H1 (cell line): Measurements from ENCODE around the gene DNAJC7.

Experiments used
- CTCF ChIP-seq, 3 experiments: IDR thresholded peaks; 1 replicate in 2 of 3; 2 replicates in 1 of 3; pipeline versions ENCODE4 v1.5.1 to v1.6.1; 2011; ENCODE audit warnings: low read length in 3 of 3, mild to moderate bottlenecking in 3 of 3, inconsistent platforms in 2 of 3, low read depth in 1 of 3, moderate library complexity in 1 of 3; ENCODE audit not compliant: insufficient read depth in 1 of 3; ENCODE audit errors: control extremely low read depth in 1 of 3
- EZH2 ChIP-seq: fragments of 200-600 bp; sonication (generic); IDR thresholded peaks from 2 replicates; pipeline ENCODE4 v1.7.1; 2012; ENCODE audit warnings: low read depth, mild to moderate bottlenecking, moderate library complexity, low read length, inconsistent platforms; ENCODE audit not compliant: severe bottlenecking
- RFX5 ChIP-seq: IDR thresholded peaks from 2 replicates; pipeline ENCODE4 v1.6.1; 2011; ENCODE audit warnings: low read depth, low read length, improper control_type of control experiment, borderline replicate concordance

- 0 out of 4 replicates have a peak, but pooled peaks of 1 of the 3 experiments have one; percentile 14 for TF ChIP-seq CTCF (IDR thresholded peaks at IDR 0.05; ENCODE audit: control extremely low read depth in 1 of 3, insufficient read depth in 1 of 3, low read depth in 1 of 3, low read length in 3 of 3)
- no peak for TF ChIP-seq EZH2
- TF ChIP-seq RFX5, result no peak
Observed at GRCh38 chr17:42016941-42017865, at the start of gene DNAJC7.
